ENCODE measurements around the gene KIF26B.
"Not testable (repeated sequence)": the region's sequence is repeated elsewhere in the genome, so short reads cannot be mapped to it uniquely, and the experiment has no call there.

Gene KIF26B

GRCh38 chr1:245332513-245332912 lies 177.7 kb downstream of the KIF26B start:
- peaks cover 10% of the 10 kb centered on the region for H3K4me1 Mint-ChIP-seq (ENCODE audit: low read depth)
- peaks cover 5% of the 10 kb centered on the region for H3K27me3 Mint-ChIP-seq
- H3K4me3 Mint-ChIP-seq = no peak overlapping the region
- H3K9me3 Mint-ChIP-seq (ENCODE audit: low read depth) = no peaks in the 10 kb centered on the region
- H3K36me3 Mint-ChIP-seq = no peaks in the 10 kb centered on the region
- peak overlapping the region; percentile 55 for H3K27ac Mint-ChIP-seq

GRCh38 chr1:245334235-245334634 lies 179.4 kb downstream of the KIF26B start:
- Mint-ChIP-seq H3K27ac (no peak overlapping the region), H3K4me3 (no peak overlapping the region), H3K9me3 (ENCODE audit: low read depth) (no peaks in the 10 kb centered on the region), H3K36me3 (no peaks in the 10 kb centered on the region), H3K4me1 (ENCODE audit: low read depth) (peaks cover 15% of the 10 kb centered on the region), H3K27me3 (peaks cover 5% of the 10 kb centered on the region)

- Mint-ChIP-seq H3K27ac (no peak overlapping the region), H3K36me3 (no peaks in the 10 kb centered on the region), H3K9me3 (ENCODE audit: low read depth) (no peaks in the 10 kb centered on the region), H3K4me3 (no peak overlapping the region), H3K27me3 (peaks cover 5% of the 10 kb centered on the region), H3K4me1 (ENCODE audit: low read depth) (peaks cover 15% of the 10 kb centered on the region)
Observed at GRCh38 chr1:245334827-245335490, 180.2 kb downstream of the KIF26B start.

GRCh38 chr1:245335684-245336083 lies 180.9 kb downstream of the KIF26B start:
- H3K36me3 Mint-ChIP-seq; H3K27me3 Mint-ChIP-seq; H3K9me3 Mint-ChIP-seq (ENCODE audit: low read depth); H3K4me3 Mint-ChIP-seq; H3K27ac Mint-ChIP-seq: not testable (repeated sequence)
- H3K4me1 Mint-ChIP-seq (ENCODE audit: low read depth) = peaks cover 15% of the 10 kb centered on the region

GRCh38 chr1:245336149-245336983 lies 181.6 kb downstream of the KIF26B start:
- Mint-ChIP-seq H3K27me3 (peaks cover 5% of the 10 kb centered on the region), H3K4me1 (ENCODE audit: low read depth) (peaks cover 15% of the 10 kb centered on the region), H3K36me3 (no peaks in the 10 kb centered on the region), H3K9me3 (ENCODE audit: low read depth) (no peaks in the 10 kb centered on the region), H3K4me3 (no peak overlapping the region), H3K27ac (no peak overlapping the region)

GRCh38 chr1:245336984-245337355 lies 182.2 kb downstream of the KIF26B start:
- not testable (repeated sequence) for H3K9me3 Mint-ChIP-seq (ENCODE audit: low read depth); H3K36me3 Mint-ChIP-seq; H3K4me3 Mint-ChIP-seq; H3K27me3 Mint-ChIP-seq; H3K27ac Mint-ChIP-seq
- H3K4me1 Mint-ChIP-seq (ENCODE audit: low read depth) = peaks cover 15% of the 10 kb centered on the region

- peak overlapping the region; percentile 35 for H3K27ac Mint-ChIP-seq
- peak overlapping the region; percentile 21 for H3K4me3 Mint-ChIP-seq
- H3K27me3 Mint-ChIP-seq = peaks cover 5% of the 10 kb centered on the region
- peaks cover 9% of the 10 kb centered on the region for H3K4me1 Mint-ChIP-seq (ENCODE audit: low read depth)
- no peaks in the 10 kb centered on the region for H3K36me3 Mint-ChIP-seq
- H3K9me3 Mint-ChIP-seq (ENCODE audit: low read depth) = no peaks in the 10 kb centered on the region
Observed at GRCh38 chr1:245337829-245338484, 183.2 kb downstream of the KIF26B start.

GRCh38 chr1:245338485-245338877 lies 183.7 kb downstream of the KIF26B start:
- H3K9me3 Mint-ChIP-seq (ENCODE audit: low read depth) = no peaks in the 10 kb centered on the region
- peaks cover 9% of the 10 kb centered on the region for H3K4me1 Mint-ChIP-seq (ENCODE audit: low read depth)

GRCh38 chr1:245341743-245342142 lies 187.0 kb downstream of the KIF26B start:
- H3K27me3 Mint-ChIP-seq = no peaks in the 10 kb centered on the region
- H3K4me1 Mint-ChIP-seq (ENCODE audit: low read depth) = peaks cover 7% of the 10 kb centered on the region
- H3K9me3 Mint-ChIP-seq (ENCODE audit: low read depth) = no peaks in the 10 kb centered on the region
- H3K36me3 Mint-ChIP-seq = no peaks in the 10 kb centered on the region
- no peak overlapping the region for H3K4me3 Mint-ChIP-seq
- no peak overlapping the region for H3K27ac Mint-ChIP-seq

More at GRCh38 chr1:245338485-245338877, 183.7 kb downstream of the KIF26B start:
- Mint-ChIP-seq H3K27ac (no peak overlapping the region), H3K27me3 (peaks cover 3% of the 10 kb centered on the region), H3K36me3 (no peaks in the 10 kb centered on the region), H3K4me3 (no peak overlapping the region)

GRCh38 chr1:245345191-245345884 lies 190.6 kb downstream of the KIF26B start:
- no peaks in the 10 kb centered on the region for H3K9me3 Mint-ChIP-seq (ENCODE audit: low read depth)
- no peaks in the 10 kb centered on the region for H3K4me1 Mint-ChIP-seq (ENCODE audit: low read depth)
- no peak overlapping the region for H3K4me3 Mint-ChIP-seq
- H3K27ac Mint-ChIP-seq = no peak overlapping the region
- no peaks in the 10 kb centered on the region for H3K36me3 Mint-ChIP-seq
- H3K27me3 Mint-ChIP-seq = no peaks in the 10 kb centered on the region

- no peaks in the 10 kb centered on the region for H3K9me3 Mint-ChIP-seq (ENCODE audit: low read depth)
- H3K36me3 Mint-ChIP-seq = no peaks in the 10 kb centered on the region
- H3K4me1 Mint-ChIP-seq (ENCODE audit: low read depth) = no peaks in the 10 kb centered on the region
- H3K27me3 Mint-ChIP-seq = no peaks in the 10 kb centered on the region
- H3K27ac Mint-ChIP-seq = no peak overlapping the region
- H3K4me3 Mint-ChIP-seq = no peak overlapping the region
Observed at GRCh38 chr1:245348626-245349025, 193.8 kb downstream of the KIF26B start.

- no peaks in the 10 kb centered on the region for H3K9me3 Mint-ChIP-seq (ENCODE audit: low read depth)
- no peaks in the 10 kb centered on the region for H3K36me3 Mint-ChIP-seq
- H3K4me3 Mint-ChIP-seq = no peak overlapping the region
- H3K27me3 Mint-ChIP-seq = no peaks in the 10 kb centered on the region
- no peaks in the 10 kb centered on the region for H3K4me1 Mint-ChIP-seq (ENCODE audit: low read depth)
- no peak overlapping the region for H3K27ac Mint-ChIP-seq
Observed at GRCh38 chr1:245353411-245353810, 198.6 kb downstream of the KIF26B start.

GRCh38 chr1:245353915-245354775 lies 199.4 kb downstream of the KIF26B start:
- Mint-ChIP-seq H3K27ac (no peak overlapping the region), H3K4me3 (no peak overlapping the region), H3K27me3 (no peaks in the 10 kb centered on the region), H3K9me3 (ENCODE audit: low read depth) (no peaks in the 10 kb centered on the region), H3K4me1 (ENCODE audit: low read depth) (no peaks in the 10 kb centered on the region), H3K36me3 (no peaks in the 10 kb centered on the region)
